OCI-LY1 (cell line): ENCODE measurements around the gene PPM1B.

Source experiments
- CTCF ChIP-seq: fragments of 200-600 bp; sonication (generic), shearing (Covaris generic); IDR thresholded peaks from 2 replicates; pipeline ENCODE4 v1.5.1; 2017; ENCODE audit warnings: mild to moderate bottlenecking, antibody characterized with exemption, low read length, moderate library complexity, mixed read lengths
- EZH2 ChIP-seq: fragments of 200-600 bp; sonication (generic), shearing (Covaris generic); IDR thresholded peaks from 2 replicates; pipeline ENCODE4 v1.8.0; 2017; ENCODE audit warnings: borderline replicate concordance, mixed run types, mild to moderate bottlenecking, antibody characterized with exemption, low read length, moderate library complexity, mixed read lengths

- TF ChIP-seq CTCF (no peak), EZH2 (no peak)
Measured at GRCh38 chr2:44121899-44122298, 46.8 kb upstream of the PPM1B start.
